GM19397 (cell line): ENCODE measurements around the gene ROPN1L.
A peak's percentile ranks its signal among the peaks of the same experiment; 100 is the strongest.

ENCODE experiments used
- ATAC-seq: cut with Tn5 transposase; IDR thresholded peaks from one replicate; pipeline ENCODE4 v1.9.1; 2021; ENCODE audit warnings: mild to moderate bottlenecking, moderate library complexity; ENCODE audit not compliant: unreplicated experiment

Gene ROPN1L

GRCh38 chr5:10427201-10427600 lies 14.5 kb upstream of the ROPN1L start:
- no peak for ATAC-seq

DNA sequence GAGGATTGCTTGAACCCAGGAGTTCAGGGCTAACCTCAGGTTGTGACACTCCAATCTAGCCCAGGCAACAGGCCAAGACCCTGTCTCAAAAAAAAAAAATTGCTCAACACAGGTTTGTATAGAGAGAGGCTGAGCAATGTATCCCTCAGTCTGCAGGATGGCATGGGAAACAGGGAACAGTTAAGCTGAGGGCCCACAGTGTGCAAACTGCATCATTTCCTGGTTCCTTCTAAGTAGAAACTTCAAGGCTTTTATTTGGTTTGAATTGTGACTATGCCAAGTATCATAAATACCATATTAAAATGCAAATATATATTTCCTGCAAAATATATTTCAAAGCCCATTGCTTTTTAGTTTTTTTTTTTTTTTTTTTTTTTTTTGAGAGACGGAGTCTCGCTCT lies 13.7 kb upstream of the ROPN1L start:
- no peak for ATAC-seq

- no peak for ATAC-seq
Measured at GRCh38 chr5:10431415-10431814, 10.3 kb upstream of the ROPN1L start.

- ATAC-seq = no peak
Measured at GRCh38 chr5:10432059-10433008, 9.3 kb upstream of the ROPN1L start.

DNA sequence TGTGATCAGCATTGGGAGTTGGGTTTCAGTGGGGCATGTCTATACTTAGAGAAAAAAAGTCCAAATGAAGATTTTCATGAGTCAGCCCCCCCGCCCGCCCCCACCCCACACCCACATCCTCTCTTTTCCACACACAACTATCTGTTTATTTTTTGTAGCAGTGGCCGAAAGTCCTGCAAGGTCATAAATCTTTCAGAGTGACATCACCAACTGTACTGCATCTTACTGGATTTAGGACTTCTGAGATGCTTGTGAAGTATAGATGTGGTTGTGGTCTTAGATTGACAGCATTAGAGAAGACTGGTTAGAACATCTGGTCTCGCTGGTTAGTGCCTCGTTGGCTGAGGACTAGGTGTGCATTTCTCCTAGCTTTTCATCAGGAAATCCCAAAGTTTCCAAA lies 7.3 kb upstream of the ROPN1L start:
- no peak for ATAC-seq

DNA sequence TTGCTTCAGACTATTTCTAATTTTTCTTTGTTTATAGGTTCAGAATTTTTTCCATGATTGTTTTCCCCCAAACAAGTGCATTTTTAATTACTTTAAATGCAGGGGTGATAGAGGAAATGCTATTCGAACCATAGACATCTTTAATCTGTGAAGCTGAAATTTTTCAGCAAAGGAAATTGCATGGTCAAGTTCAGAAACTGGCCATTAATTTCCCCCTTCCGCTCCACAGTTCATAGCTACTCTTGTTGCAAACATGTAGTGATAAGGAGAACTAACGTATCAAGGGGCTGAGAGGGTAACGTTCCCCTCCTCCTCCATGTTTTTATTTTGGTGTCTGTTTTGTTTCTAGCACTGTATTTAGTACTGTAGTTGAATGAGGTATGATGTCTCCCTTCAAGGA lies 3.4 kb upstream of the ROPN1L start:
- ATAC-seq = no peak

DNA sequence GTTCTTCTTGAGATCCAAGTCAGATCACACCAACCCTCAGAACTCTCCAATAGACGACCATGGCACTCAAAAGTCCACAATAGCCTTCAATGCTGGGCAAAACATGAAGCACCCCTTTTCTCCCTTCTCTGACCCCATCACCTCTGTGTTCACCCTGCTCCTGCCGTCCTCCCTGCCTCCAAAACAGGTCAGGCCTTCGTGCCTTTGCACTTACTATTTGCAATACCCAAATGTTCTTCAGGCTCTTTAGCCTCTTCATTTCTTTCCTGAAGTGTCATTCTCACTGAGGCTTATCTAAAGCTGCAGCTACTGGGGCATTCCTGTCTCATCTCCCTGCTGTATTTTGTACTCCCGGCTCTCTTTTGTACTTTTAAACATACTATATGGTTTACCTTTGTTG lies 2.0 kb upstream of the ROPN1L start:
- ATAC-seq = no peak

DNA sequence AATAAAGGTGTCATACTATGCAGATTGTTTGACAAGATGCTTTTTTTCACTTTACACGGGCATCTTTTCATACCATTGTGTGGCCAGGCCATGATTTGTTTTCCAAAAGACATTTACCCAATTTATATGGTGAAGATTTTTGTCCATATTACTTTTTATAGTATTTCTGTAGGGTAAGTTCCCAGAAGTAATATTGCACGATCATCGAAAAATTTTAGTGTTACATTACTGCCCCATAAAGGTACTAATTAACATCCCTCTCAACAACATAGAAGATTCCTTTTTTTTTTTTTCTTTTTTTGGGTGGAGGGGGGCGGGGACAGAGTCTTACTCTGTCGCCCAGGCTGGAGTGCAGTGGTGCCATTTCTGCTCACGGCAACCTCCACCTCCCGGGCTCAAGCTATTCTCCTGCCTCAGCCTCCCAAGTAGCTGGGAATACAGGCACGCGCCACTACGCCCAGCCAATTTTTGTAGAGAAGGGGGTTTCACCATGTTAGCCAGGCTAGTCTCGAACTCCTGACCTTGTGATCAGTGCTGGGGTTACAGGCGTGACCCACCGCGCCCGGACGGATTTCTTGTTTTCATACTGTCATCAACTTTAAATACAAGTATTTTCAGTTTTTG lies 1.2 kb upstream of the ROPN1L start:
- ATAC-seq = no peak

- peak; percentile 49 for ATAC-seq
Measured at GRCh38 chr5:10441992-10442435, 335 bp downstream of the ROPN1L start.

DNA sequence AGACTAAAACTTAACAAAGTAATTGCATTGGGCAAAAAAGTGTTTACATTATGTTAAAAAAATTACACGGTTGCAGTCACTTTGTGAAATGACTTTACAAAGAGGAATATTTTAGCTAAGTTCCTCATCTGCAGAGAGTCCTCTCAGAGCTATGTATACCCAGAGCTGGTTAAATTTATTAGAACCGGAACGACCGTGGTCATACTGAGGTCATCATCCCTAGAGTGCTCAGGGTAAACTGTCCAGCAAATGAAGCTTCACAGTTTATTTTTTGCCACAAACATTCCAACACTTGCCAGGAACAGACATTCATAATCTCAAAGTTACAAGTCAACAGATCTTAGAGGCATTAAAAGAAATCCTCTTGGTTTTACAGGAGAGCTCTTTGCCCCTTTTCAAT lies 897 bp downstream of the ROPN1L start:
- ATAC-seq = no peak

DNA sequence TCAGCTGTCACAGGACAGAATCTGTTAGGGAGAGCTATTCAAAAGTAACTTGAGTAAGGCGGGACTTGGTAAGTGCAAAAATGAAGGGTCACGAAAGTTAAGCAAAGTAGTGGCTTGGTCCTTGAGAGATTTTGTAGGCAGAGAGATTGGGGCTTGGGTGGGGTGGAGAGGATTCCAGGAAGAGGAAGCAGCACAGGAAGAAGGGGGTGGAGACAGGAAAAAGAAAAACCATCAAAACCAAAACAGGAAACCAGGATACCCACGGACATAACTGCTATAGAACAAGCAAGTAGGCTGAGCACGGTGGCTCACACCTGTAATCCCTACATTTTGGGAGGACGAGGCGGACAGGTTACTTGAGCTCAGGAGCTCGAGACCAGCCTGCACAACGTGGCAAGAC lies 3.7 kb downstream of the ROPN1L start:
- no peak for ATAC-seq

GRCh38 chr5:10446490-10446889 lies 4.8 kb downstream of the ROPN1L start:
- no peak for ATAC-seq

GRCh38 chr5:10447041-10447440 lies 5.4 kb downstream of the ROPN1L start:
- no peak for ATAC-seq

DNA sequence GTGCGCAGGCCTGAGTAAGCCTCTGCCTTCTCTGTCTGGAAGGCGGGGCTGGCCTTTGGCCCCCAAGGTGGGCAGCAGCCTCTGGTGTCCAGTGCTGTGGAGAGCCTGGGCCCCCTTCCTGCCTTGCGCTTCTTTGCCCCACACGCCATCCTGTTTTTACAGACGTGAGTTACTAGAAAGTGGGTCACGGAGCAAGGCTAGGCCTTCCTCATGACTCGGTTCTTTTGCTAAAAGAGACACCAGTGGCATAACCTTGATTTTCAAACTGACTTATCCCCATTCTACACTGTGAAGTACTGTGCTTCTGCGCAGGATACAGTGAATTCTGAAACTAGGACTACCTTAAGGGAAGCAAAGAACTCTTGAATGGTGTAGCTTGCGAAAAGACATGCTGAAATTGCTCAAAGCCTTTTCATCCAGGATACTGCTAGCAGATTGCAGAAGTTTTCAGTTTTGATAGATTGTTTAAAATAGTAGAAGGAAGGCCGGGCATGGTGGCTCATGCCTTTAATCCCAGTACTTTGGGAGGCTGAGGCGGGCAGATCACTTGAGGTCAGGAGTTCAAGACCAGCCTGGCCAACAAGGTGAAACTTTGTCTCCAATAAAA lies 7.2 kb downstream of the ROPN1L start:
- no peak for ATAC-seq

- no peak for ATAC-seq
Measured at GRCh38 chr5:10451137-10451824, 9.6 kb downstream of the ROPN1L start.

- no peak for ATAC-seq
Measured at GRCh38 chr5:10452768-10453331, 11.2 kb downstream of the ROPN1L start.

GRCh38 chr5:10453545-10453944 lies 11.9 kb downstream of the ROPN1L start:
- ATAC-seq = no peak

DNA sequence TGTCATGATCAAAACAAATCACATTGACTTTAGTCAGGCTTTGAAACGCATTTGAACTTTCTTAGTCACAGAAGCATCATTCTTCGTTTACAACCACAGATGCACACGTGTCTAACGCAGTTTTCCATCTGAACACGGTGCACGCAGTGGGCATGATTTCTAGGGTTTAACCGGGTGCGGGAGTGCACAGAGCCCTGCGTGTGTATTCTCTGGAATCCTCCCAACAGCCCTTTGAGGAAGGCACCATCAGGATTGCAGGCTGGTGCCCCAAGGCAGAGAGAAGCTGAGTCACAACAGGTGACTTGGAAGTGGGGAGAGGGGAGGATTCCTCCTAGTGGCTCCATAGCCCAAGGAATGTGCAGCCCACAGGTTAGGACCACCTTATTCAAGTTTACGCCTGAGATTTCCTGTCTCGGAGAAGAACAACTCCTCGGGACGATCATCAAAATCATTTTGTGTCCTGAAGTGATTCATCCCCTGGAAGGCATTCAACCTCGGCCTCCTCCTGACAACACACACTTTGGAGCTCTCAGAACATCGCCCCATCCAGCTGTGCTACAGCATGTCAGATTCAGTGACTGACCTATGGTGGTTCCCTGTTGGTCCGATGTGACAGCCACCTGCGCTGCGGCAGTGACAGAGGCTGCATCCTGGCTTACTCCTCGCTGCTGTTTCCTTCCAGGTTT lies 13.1 kb downstream of the ROPN1L start:
- no peak for ATAC-seq

DNA sequence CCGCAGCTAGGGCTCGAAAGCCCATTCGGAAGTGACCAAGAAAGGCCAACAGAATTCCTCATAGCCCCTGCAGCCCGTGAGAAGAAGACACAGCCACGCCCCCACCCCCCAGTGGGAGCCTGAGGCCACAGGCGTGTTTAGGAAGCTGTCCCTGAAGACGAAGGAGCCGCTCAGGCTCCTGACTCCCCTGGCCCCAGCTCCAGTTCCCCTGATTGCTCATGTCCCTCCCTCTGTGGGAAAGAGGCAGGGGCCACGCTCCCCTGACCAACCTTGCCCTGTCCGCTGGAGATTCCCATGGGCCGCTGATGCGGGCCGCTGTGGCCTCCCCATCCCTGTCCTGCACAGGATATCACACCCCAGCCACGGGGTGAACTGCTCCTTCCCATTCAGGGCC lies 13.6 kb downstream of the ROPN1L start:
- no peak for ATAC-seq
